ENCODE data around the gene FAM168A. TPM values are rescaled to one million over a fixed set of nuclear protein-coding genes. Genes with fewer than 3 reads are reported as not detected.

The FAM168A gene
- total RNA-seq, 4 donors from 2014 or later, result 31.1 to 50.8 (median 41.1) TPM

- no peak for DNase-seq (ENCODE audit: extremely low spot score)
Measured at GRCh38 chr11:73400293-73400692, 197.6 kb downstream of the FAM168A start.

DNA sequence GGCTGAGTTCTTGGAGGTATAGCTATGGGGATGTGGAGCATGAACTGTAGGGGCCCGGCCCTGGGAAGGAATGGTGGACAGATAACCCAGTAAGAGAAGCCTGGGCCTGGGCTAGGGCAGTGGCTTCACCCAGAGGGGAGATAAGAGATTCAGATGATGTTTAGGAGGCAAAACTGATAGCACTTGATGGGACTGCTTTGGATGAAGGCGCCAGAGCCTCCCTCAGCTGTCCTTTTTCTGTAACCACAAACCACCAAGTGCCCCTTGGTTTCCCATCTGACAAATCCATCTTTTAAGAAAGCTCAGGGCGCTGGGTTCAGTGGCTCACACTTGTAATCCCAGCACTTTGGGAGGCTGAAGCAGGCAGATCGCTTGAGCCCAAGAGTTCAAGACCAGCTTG lies 198.3 kb downstream of the FAM168A start:
- H3K4me3 ChIP-seq, result no peak overlapping the region
- H3K27me3 ChIP-seq, result no peaks in the 10 kb centered on the region
- no peak for DNase-seq (ENCODE audit: extremely low spot score)
- H3K27ac ChIP-seq (replicated peaks in 1 of 4), result peak overlapping the region in 1 of 4 donors; percentile 30
- 93% methylated on average over 4 of the region's 4 CpGs for WGBS
- H3K36me3 ChIP-seq, result peaks cover 0 to 4% (median 1%) of the 10 kb centered on the region in 4 donors
- intact Hi-C loops (cut with DNase I), result loop anchor here (10.0 kb wide), 2 partner anchors 215 to 225 kb away; no protein-coding TSS in a partner anchor
- H3K9me3 ChIP-seq, result no peaks in the 10 kb centered on the region
- TF ChIP-seq POLR2A (IDR thresholded peaks at IDR 0.05; ENCODE audit: low read depth) (no peak), CTCF (IDR thresholded peaks at IDR 0.05) (no peak)
- H3K4me1 ChIP-seq, result peaks cover 11 to 28% (median 17%) of the 10 kb centered on the region in 4 donors

More at GRCh38 chr11:73400293-73400692, 197.6 kb downstream of the FAM168A start:
- 90% methylated on average over 4 of the region's 6 CpGs for WGBS
- no peak for TF ChIP-seq POLR2A (IDR thresholded peaks at IDR 0.05; ENCODE audit: low read depth)
- no peak for TF ChIP-seq CTCF (IDR thresholded peaks at IDR 0.05)
- no peak for TF ChIP-seq POLR2AphosphoS5 (IDR thresholded peaks at IDR 0.05)
- Histone ChIP-seq H3K9me3 (no peaks in the 10 kb centered on the region), H3K4me1 (peaks cover 12 to 29% (median 18%) of the 10 kb centered on the region in 4 donors), H3K4me3 (no peak overlapping the region), H3K36me3 (peaks cover 0 to 9% (median 4%) of the 10 kb centered on the region in 4 donors), H3K27ac (replicated peaks in 1 of 4) (no peak overlapping the region), H3K27me3 (no peaks in the 10 kb centered on the region)
- intact Hi-C loops (cut with DNase I), result loop anchor here (10.0 kb wide), 1 partner anchor 225 kb away; no protein-coding TSS in a partner anchor

- intact Hi-C loops (cut with DNase I), result loop anchor here (10.0 kb wide), 1 partner anchor 214 kb away; no protein-coding TSS in a partner anchor
- Histone ChIP-seq H3K27ac (replicated peaks in 1 of 4) (peak overlapping the region in 1 of 4 donors; percentile 30), H3K27me3 (no peaks in the 10 kb centered on the region), H3K36me3 (peaks cover 0 to 4% (median 1%) of the 10 kb centered on the region in 4 donors), H3K4me3 (no peak overlapping the region), H3K4me1 (peaks cover 7 to 23% (median 14%) of the 10 kb centered on the region in 4 donors), H3K9me3 (no peaks in the 10 kb centered on the region)
- DNase-seq (ENCODE audit: extremely low spot score), result no peak
- WGBS, result 42% methylated on average over 3 of the region's 6 CpGs
- TF ChIP-seq CTCF (IDR thresholded peaks at IDR 0.05), result no peak
- TF ChIP-seq POLR2AphosphoS5 (IDR thresholded peaks at IDR 0.05), result peak; percentile 12 to 16
Measured at GRCh38 chr11:73399159-73399590, 198.7 kb downstream of the FAM168A start.

GRCh38 chr11:73398721-73399120 lies 199.2 kb downstream of the FAM168A start:
- 100% methylated on average over 1 of the region's 2 CpGs for WGBS
- H3K36me3 ChIP-seq, result peaks cover 0 to 4% (median 1%) of the 10 kb centered on the region in 4 donors

More at GRCh38 chr11:73398721-73399120, 199.2 kb downstream of the FAM168A start:
- no peaks in the 10 kb centered on the region for H3K27me3 ChIP-seq
- H3K4me1 ChIP-seq, result peaks cover 2 to 19% (median 11%) of the 10 kb centered on the region in 4 donors
- DNase-seq (ENCODE audit: extremely low spot score), result no peak
- no peak overlapping the region for H3K27ac ChIP-seq (replicated peaks in 1 of 4)
- no peak overlapping the region for H3K4me3 ChIP-seq
- no peak for TF ChIP-seq POLR2AphosphoS5 (IDR thresholded peaks at IDR 0.05)
- TF ChIP-seq POLR2A (IDR thresholded peaks at IDR 0.05; ENCODE audit: low read depth), result no peak
- TF ChIP-seq CTCF (IDR thresholded peaks at IDR 0.05), result no peak
- no peak for TF ChIP-seq EP300 (IDR thresholded peaks at IDR 0.05)
- intact Hi-C loops (cut with DNase I), result loop anchor here (10.0 kb wide), 1 partner anchor 214 kb away; no protein-coding TSS in a partner anchor
- no peaks in the 10 kb centered on the region for H3K9me3 ChIP-seq

Data from esophagus muscularis mucosa (tissue), 4 donors.